ENCODE results near the gene RELN. TPM values are rescaled to one million over a fixed set of nuclear protein-coding genes. Genes with fewer than 3 reads are reported as not detected.

Gene RELN
- total RNA-seq, 1 experiment from 2014 or later = 0.31 TPM

GRCh38 chr7:103598326-103598905, 391.0 kb downstream of the RELN start:
- Mint-ChIP-seq H3K4me1 (ENCODE audit: low read depth, unreplicated experiment) (no peaks in the 10 kb centered on the region), H3K9me3 (ENCODE audit: low read depth, unreplicated experiment) (no peaks in the 10 kb centered on the region), H3K27me3 (ENCODE audit: unreplicated experiment) (no peaks in the 10 kb centered on the region), H3K27ac (ENCODE audit: unreplicated experiment) (no peak overlapping the region), H3K36me3 (ENCODE audit: insufficient read depth, unreplicated experiment) (no peaks in the 10 kb centered on the region), H3K4me3 (ENCODE audit: low read depth, unreplicated experiment) (no peak overlapping the region)
- intact Hi-C loops (cut with micrococcal nuclease; ENCODE audit: unreplicated experiment) = no loop called here
- TF ChIP-seq, protein P1, sequence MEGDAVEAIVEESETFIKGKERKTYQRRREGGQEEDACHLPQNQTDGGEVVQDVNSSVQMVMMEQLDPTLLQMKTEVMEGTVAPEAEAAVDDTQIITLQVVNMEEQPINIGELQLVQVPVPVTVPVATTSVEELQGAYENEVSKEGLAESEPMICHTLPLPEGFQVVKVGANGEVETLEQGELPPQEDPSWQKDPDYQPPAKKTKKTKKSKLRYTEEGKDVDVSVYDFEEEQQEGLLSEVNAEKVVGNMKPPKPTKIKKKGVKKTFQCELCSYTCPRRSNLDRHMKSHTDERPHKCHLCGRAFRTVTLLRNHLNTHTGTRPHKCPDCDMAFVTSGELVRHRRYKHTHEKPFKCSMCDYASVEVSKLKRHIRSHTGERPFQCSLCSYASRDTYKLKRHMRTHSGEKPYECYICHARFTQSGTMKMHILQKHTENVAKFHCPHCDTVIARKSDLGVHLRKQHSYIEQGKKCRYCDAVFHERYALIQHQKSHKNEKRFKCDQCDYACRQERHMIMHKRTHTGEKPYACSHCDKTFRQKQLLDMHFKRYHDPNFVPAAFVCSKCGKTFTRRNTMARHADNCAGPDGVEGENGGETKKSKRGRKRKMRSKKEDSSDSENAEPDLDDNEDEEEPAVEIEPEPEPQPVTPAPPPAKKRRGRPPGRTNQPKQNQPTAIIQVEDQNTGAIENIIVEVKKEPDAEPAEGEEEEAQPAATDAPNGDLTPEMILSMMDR (IDR thresholded peaks at IDR 0.05; ENCODE audit: unreplicated experiment) = no peak
- BruUV-seq (replicated peaks) = no TSS peak
- CTCF ChIA-PET = no interaction called here
- DNase-seq = no peak

- TF ChIP-seq, protein P1 (IDR thresholded peaks at IDR 0.05; ENCODE audit: unreplicated experiment) = no peak
- BruUV-seq (replicated peaks) = no TSS peak
- Mint-ChIP-seq H3K36me3 (ENCODE audit: insufficient read depth, unreplicated experiment) (no peaks in the 10 kb centered on the region), H3K4me3 (ENCODE audit: low read depth, unreplicated experiment) (no peak overlapping the region), H3K4me1 (ENCODE audit: low read depth, unreplicated experiment) (no peaks in the 10 kb centered on the region), H3K27me3 (ENCODE audit: unreplicated experiment) (no peaks in the 10 kb centered on the region), H3K9me3 (ENCODE audit: low read depth, unreplicated experiment) (no peaks in the 10 kb centered on the region), H3K27ac (ENCODE audit: unreplicated experiment) (no peak overlapping the region)
- DNase-seq = no peak
- CTCF ChIA-PET = no interaction called here
- intact Hi-C loops (cut with micrococcal nuclease; ENCODE audit: unreplicated experiment) = no loop called here
Observed at GRCh38 chr7:103597606-103598005, 391.9 kb downstream of the RELN start.

DNA sequence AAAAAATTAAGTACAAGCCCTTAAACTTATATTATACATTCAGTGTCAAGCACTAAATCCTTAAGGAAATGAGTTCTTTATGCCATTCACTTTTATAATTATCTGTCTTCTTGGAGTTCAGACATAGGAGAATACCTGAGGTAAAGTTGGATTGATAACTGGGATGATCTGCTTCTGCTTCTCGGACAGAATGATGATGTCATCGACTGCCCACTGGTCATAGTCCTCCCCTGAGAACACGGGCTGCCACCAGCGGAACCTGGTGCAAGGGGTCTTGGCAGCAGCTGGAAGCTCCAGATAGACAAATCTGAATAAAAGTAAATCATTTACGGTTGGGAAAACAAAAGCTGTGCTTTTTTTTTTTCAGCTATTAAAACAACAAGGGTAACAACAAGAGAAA, 395.3 kb downstream of the RELN start:
- Mint-ChIP-seq H3K9me3 (ENCODE audit: low read depth, unreplicated experiment) (no peaks in the 10 kb centered on the region), H3K27me3 (ENCODE audit: unreplicated experiment) (no peaks in the 10 kb centered on the region), H3K36me3 (ENCODE audit: insufficient read depth, unreplicated experiment) (no peaks in the 10 kb centered on the region), H3K27ac (ENCODE audit: unreplicated experiment) (no peak overlapping the region), H3K4me1 (ENCODE audit: low read depth, unreplicated experiment) (no peaks in the 10 kb centered on the region), H3K4me3 (ENCODE audit: low read depth, unreplicated experiment) (no peak overlapping the region)
- CTCF ChIA-PET = no interaction called here
- intact Hi-C loops (cut with micrococcal nuclease; ENCODE audit: unreplicated experiment) = no loop called here
- DNase-seq = no peak
- TF ChIP-seq, protein P1 (IDR thresholded peaks at IDR 0.05; ENCODE audit: unreplicated experiment) = no peak
- BruUV-seq (replicated peaks) = no TSS peak

GRCh38 chr7:103593691-103594090, 395.8 kb downstream of the RELN start:
- BruUV-seq (replicated peaks) = no TSS peak
- Mint-ChIP-seq H3K9me3 (ENCODE audit: low read depth, unreplicated experiment) (no peaks in the 10 kb centered on the region), H3K4me1 (ENCODE audit: low read depth, unreplicated experiment) (no peaks in the 10 kb centered on the region), H3K27ac (ENCODE audit: unreplicated experiment) (no peak overlapping the region), H3K27me3 (ENCODE audit: unreplicated experiment) (no peaks in the 10 kb centered on the region), H3K4me3 (ENCODE audit: low read depth, unreplicated experiment) (no peak overlapping the region), H3K36me3 (ENCODE audit: insufficient read depth, unreplicated experiment) (no peaks in the 10 kb centered on the region)
- TF ChIP-seq, protein P1 (IDR thresholded peaks at IDR 0.05; ENCODE audit: unreplicated experiment) = no peak
- no peak for DNase-seq
- CTCF ChIA-PET = no interaction called here
- intact Hi-C loops (cut with micrococcal nuclease; ENCODE audit: unreplicated experiment) = no loop called here

Measured in Calu3 (cell line).